HL-60 (cell line): ENCODE data around the gene ZGPAT.

Source experiments
- CTCF ChIP-seq: IDR thresholded peaks from one replicate; pipeline ENCODE4 v1.5.1; 2011; ENCODE audit warnings: low read length, control low read depth, inconsistent platforms; ENCODE audit not compliant: insufficient read depth
- GABPA ChIP-seq: IDR thresholded peaks from 2 replicates; pipeline ENCODE4 v1.6.1; 2012; ENCODE audit warnings: low read depth
- POLR2AphosphoS5 ChIP-seq: IDR thresholded peaks from 2 replicates; pipeline ENCODE4 v1.6.1; 2012; ENCODE audit warnings: low read depth
- SPI1 ChIP-seq: IDR thresholded peaks from 2 replicates; pipeline ENCODE4 v1.6.1; 2012; ENCODE audit warnings: low read depth, mild to moderate bottlenecking, borderline replicate concordance

- TF ChIP-seq CTCF = no peak
- no peak for TF ChIP-seq POLR2AphosphoS5
- TF ChIP-seq GABPA = no peak
- no peak for TF ChIP-seq SPI1
Observed at GRCh38 chr20:63667858-63668257, 40.0 kb upstream of the ZGPAT start.
